ENCODE measurements around the gene PDLIM7. TPM values are rescaled to one million over a fixed set of nuclear protein-coding genes. Genes with fewer than 3 reads are reported as not detected.

PDLIM7 gene, protein sequence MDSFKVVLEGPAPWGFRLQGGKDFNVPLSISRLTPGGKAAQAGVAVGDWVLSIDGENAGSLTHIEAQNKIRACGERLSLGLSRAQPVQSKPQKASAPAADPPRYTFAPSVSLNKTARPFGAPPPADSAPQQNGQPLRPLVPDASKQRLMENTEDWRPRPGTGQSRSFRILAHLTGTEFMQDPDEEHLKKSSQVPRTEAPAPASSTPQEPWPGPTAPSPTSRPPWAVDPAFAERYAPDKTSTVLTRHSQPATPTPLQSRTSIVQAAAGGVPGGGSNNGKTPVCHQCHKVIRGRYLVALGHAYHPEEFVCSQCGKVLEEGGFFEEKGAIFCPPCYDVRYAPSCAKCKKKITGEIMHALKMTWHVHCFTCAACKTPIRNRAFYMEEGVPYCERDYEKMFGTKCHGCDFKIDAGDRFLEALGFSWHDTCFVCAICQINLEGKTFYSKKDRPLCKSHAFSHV
- 1,000 to 10,000 TPM in 1 of 4 donors, 100 to 1,000 TPM in 3; 316 to 1,085 (median 575) TPM for total RNA-seq

GRCh38 chr5:177497292-177498012 lies at the start of gene PDLIM7:
PDLIM7 (minus strand) TSS chr5:177497604; CDS start chr5:177496512, 1,092 bp downstream.
- peak; percentile 98 for DNase-seq (ENCODE audit: extremely low spot score)
- Histone ChIP-seq H3K4me1 (peaks cover 58 to 72% (median 68%) of the 10 kb centered on the region in 4 donors), H3K9me3 (no peaks in the 10 kb centered on the region), H3K27ac (replicated peaks in 1 of 4) (peak within 1 kb of the TSS; percentile 96 to 99 (median 98)), H3K4me3 (peak within 1 kb of the TSS; percentile 78 to 96 (median 88)), H3K27me3 (no peaks in the 10 kb centered on the region), H3K36me3 (peaks cover 0 to 22% (median 10%) of the 10 kb centered on the region in 4 donors)
- intact Hi-C loops (cut with DNase I): no loop called here
- TF ChIP-seq POLR2A (IDR thresholded peaks at IDR 0.05; ENCODE audit: low read depth) (peak; percentile 87), EP300 (IDR thresholded peaks at IDR 0.05) (no peak), CTCF (IDR thresholded peaks at IDR 0.05) (peak in 1 of 3 experiments; percentile 34), POLR2AphosphoS5 (IDR thresholded peaks at IDR 0.05) (peak in 1 of 2 donors; percentile 91)
- 0% methylated on average over 5 of the region's 73 CpGs for WGBS

- TF ChIP-seq CTCF (IDR thresholded peaks at IDR 0.05): no peak
- TF ChIP-seq POLR2A (IDR thresholded peaks at IDR 0.05; ENCODE audit: low read depth): no peak
- TF ChIP-seq EP300 (IDR thresholded peaks at IDR 0.05): no peak
- peak; percentile 78 to 94 for TF ChIP-seq POLR2AphosphoS5 (IDR thresholded peaks at IDR 0.05)
- peaks cover 56 to 84% (median 75%) of the 10 kb centered on the region in 4 donors for H3K4me1 ChIP-seq
- intact Hi-C loops (cut with DNase I): no loop called here
- H3K27ac ChIP-seq (replicated peaks in 1 of 4): peak overlapping the region; percentile 79 to 90 (median 86)
- H3K27me3 ChIP-seq: no peaks in the 10 kb centered on the region
- H3K36me3 ChIP-seq: peaks cover 0 to 9% (median 0%) of the 10 kb centered on the region in 4 donors
- 22% methylated on average over 1 of the region's 1 CpG for WGBS
- H3K9me3 ChIP-seq: no peaks in the 10 kb centered on the region
- H3K4me3 ChIP-seq: peak overlapping the region in 1 of 4 donors; percentile 10
- DNase-seq (ENCODE audit: extremely low spot score): peak; percentile 92
Measured at GRCh38 chr5:177546258-177546741, 48.9 kb upstream of the PDLIM7 start.

DNA sequence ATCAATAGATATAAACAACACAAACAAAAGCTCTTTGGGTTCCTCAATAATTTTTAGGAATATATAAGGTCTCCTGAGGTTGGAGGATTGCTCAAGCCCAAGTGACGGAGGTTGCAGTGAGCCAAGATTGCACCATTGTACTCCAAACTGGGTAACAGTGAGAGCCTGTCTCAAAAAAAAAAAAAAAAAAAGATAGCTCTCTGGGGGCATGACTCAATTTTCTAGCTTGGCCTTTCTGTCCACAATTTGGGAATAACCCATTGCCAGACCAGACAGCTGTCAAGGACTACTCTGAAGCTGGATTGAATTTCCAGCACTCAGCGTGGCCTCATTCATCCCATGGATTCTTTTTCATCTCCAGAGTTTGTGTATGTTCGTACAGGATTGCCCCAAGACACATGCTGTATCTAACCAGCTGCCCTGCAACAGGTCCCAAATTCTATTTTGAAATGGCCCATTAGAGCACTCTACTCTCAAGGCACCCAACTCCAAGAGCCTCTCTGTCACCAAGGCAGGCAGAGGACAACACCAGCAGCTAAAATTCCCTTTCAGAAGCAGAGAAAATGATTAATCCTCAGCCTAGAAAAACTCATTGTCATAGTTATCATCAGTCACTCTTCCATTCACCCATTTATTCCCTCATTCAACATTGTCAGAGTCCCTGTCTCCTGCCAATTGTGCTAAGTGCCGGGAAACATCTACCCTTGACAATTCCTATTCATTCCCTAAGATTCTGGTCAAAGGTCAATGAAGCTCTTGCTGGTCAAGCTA lies 48.3 kb upstream of the PDLIM7 start:
- Histone ChIP-seq H3K36me3 (peaks cover 0 to 2% (median 0%) of the 10 kb centered on the region in 4 donors), H3K27ac (replicated peaks in 1 of 4) (peak overlapping the region; percentile 79 to 90 (median 86)), H3K27me3 (no peaks in the 10 kb centered on the region), H3K4me3 (no peak overlapping the region), H3K4me1 (peaks cover 56 to 83% (median 75%) of the 10 kb centered on the region in 4 donors), H3K9me3 (no peaks in the 10 kb centered on the region)
- no peak for TF ChIP-seq EP300 (IDR thresholded peaks at IDR 0.05)
- no peak for TF ChIP-seq POLR2A (IDR thresholded peaks at IDR 0.05; ENCODE audit: low read depth)
- TF ChIP-seq POLR2AphosphoS5 (IDR thresholded peaks at IDR 0.05): peak; percentile 9 to 68
- no peak for TF ChIP-seq CTCF (IDR thresholded peaks at IDR 0.05)
- intact Hi-C loops (cut with DNase I): no loop called here
- peak; percentile 93 for DNase-seq (ENCODE audit: extremely low spot score)
- 48% methylated on average over 4 of the region's 4 CpGs for WGBS

GRCh38 chr5:177542816-177543465 lies 45.5 kb upstream of the PDLIM7 start:
- intact Hi-C loops (cut with DNase I): no loop called here
- no peak for DNase-seq (ENCODE audit: extremely low spot score)
- Histone ChIP-seq H3K36me3 (peaks cover 0 to 14% (median 5%) of the 10 kb centered on the region in 4 donors), H3K27ac (replicated peaks in 1 of 4) (peak overlapping the region in 1 of 4 donors; percentile 90), H3K9me3 (no peaks in the 10 kb centered on the region), H3K27me3 (no peaks in the 10 kb centered on the region), H3K4me1 (peaks cover 71 to 94% (median 87%) of the 10 kb centered on the region in 4 donors), H3K4me3 (no peak overlapping the region)
- 98% methylated on average over 4 of the region's 4 CpGs for WGBS
- no peak for TF ChIP-seq CTCF (IDR thresholded peaks at IDR 0.05)
- no peak for TF ChIP-seq POLR2A (IDR thresholded peaks at IDR 0.05; ENCODE audit: low read depth)
- no peak for TF ChIP-seq POLR2AphosphoS5 (IDR thresholded peaks at IDR 0.05)
- TF ChIP-seq EP300 (IDR thresholded peaks at IDR 0.05): no peak
